Measurements from ENCODE around the gene CITED4. TPM values are rescaled to one million over a fixed set of nuclear protein-coding genes. Genes with fewer than 3 reads are reported as not detected.

CITED4 gene
- total and polyA plus RNA-seq, 9 of the 15 experiments (the other 6 are each of a cell fraction or from before 2014, with no cell fraction given) = 0.11 to 1.2 (median 0.17) TPM; not detected in 2

DNA sequence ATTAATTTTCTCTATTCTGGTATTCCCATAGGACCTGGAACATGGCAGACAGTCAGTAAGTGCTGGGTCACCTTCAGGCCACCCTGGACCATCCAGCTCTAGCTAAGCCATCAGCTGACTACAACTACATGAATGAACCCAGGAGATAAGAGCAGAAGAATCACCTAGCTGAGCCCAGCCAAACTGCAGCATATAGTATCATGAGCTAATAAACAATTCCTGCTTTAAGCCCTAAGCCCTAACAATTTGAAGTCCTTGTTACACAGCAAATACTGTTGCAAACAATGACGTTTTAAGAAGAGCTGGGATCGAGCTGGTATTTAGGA is 14.2 kb upstream of the CITED4 start (continued):
- TF ChIP-seq, protein P1, sequence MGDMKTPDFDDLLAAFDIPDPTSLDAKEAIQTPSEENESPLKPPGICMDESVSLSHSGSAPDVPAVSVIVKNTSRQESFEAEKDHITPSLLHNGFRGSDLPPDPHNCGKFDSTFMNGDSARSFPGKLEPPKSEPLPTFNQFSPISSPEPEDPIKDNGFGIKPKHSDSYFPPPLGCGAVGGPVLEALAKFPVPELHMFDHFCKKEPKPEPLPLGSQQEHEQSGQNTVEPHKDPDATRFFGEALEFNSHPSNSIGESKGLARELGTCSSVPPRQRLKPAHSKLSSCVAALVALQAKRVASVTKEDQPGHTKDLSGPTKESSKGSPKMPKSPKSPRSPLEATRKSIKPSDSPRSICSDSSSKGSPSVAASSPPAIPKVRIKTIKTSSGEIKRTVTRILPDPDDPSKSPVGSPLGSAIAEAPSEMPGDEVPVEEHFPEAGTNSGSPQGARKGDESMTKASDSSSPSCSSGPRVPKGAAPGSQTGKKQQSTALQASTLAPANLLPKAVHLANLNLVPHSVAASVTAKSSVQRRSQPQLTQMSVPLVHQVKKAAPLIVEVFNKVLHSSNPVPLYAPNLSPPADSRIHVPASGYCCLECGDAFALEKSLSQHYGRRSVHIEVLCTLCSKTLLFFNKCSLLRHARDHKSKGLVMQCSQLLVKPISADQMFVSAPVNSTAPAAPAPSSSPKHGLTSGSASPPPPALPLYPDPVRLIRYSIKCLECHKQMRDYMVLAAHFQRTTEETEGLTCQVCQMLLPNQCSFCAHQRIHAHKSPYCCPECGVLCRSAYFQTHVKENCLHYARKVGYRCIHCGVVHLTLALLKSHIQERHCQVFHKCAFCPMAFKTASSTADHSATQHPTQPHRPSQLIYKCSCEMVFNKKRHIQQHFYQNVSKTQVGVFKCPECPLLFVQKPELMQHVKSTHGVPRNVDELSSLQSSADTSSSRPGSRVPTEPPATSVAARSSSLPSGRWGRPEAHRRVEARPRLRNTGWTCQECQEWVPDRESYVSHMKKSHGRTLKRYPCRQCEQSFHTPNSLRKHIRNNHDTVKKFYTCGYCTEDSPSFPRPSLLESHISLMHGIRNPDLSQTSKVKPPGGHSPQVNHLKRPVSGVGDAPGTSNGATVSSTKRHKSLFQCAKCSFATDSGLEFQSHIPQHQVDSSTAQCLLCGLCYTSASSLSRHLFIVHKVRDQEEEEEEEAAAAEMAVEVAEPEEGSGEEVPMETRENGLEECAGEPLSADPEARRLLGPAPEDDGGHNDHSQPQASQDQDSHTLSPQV (IDR thresholded peaks at IDR 0.05) = peak; percentile 73
- TF ChIP-seq TCF7L2 (IDR thresholded peaks at IDR 0.05; ENCODE audit: low read depth, low read length) = no peak
- TF ChIP-seq BRD4 (IDR thresholded peaks at IDR 0.05) = no peak
- peak; percentile 7; the same call in 1 of the 2 replicates for TF ChIP-seq SIN3B (IDR thresholded peaks at IDR 0.05; ENCODE audit: low read depth)
- TF ChIP-seq CBFA2T3 (IDR thresholded peaks at IDR 0.05) = peak; percentile 79
- TF ChIP-seq, protein P2, sequence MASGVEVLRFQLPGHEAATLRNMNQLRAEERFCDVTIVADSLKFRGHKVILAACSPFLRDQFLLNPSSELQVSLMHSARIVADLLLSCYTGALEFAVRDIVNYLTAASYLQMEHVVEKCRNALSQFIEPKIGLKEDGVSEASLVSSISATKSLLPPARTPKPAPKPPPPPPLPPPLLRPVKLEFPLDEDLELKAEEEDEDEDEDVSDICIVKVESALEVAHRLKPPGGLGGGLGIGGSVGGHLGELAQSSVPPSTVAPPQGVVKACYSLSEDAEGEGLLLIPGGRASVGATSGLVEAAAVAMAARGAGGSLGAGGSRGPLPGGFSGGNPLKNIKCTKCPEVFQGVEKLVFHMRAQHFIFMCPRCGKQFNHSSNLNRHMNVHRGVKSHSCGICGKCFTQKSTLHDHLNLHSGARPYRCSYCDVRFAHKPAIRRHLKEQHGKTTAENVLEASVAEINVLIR (CRISPR knock-in tag; IDR thresholded peaks at IDR 0.05) = 0 out of 2 replicates have a peak, but pooled peaks have one; percentile 7
- TF ChIP-seq, protein P3, sequence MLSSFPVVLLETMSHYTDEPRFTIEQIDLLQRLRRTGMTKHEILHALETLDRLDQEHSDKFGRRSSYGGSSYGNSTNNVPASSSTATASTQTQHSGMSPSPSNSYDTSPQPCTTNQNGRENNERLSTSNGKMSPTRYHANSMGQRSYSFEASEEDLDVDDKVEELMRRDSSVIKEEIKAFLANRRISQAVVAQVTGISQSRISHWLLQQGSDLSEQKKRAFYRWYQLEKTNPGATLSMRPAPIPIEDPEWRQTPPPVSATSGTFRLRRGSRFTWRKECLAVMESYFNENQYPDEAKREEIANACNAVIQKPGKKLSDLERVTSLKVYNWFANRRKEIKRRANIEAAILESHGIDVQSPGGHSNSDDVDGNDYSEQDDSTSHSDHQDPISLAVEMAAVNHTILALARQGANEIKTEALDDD (IDR thresholded peaks at IDR 0.05) = no peak
- TF ChIP-seq, protein P4, sequence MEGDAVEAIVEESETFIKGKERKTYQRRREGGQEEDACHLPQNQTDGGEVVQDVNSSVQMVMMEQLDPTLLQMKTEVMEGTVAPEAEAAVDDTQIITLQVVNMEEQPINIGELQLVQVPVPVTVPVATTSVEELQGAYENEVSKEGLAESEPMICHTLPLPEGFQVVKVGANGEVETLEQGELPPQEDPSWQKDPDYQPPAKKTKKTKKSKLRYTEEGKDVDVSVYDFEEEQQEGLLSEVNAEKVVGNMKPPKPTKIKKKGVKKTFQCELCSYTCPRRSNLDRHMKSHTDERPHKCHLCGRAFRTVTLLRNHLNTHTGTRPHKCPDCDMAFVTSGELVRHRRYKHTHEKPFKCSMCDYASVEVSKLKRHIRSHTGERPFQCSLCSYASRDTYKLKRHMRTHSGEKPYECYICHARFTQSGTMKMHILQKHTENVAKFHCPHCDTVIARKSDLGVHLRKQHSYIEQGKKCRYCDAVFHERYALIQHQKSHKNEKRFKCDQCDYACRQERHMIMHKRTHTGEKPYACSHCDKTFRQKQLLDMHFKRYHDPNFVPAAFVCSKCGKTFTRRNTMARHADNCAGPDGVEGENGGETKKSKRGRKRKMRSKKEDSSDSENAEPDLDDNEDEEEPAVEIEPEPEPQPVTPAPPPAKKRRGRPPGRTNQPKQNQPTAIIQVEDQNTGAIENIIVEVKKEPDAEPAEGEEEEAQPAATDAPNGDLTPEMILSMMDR (IDR thresholded peaks at IDR 0.05 in 2 of 3, conservative IDR thresholded peaks at IDR 0.05 in 1 of 3; ENCODE audit: insufficient read depth in 2 of 3, low read depth in 1 of 3, low read length in 3 of 3) = no peak
- peak; percentile 41; the same call in 1 of the 2 replicates for TF ChIP-seq MAFG (tag; conservative IDR thresholded peaks at IDR 0.05)
- no peak for TF ChIP-seq ZNF830 (CRISPR knock-in tag; IDR thresholded peaks at IDR 0.05)
- TF ChIP-seq ZNF507 (tag; conservative IDR thresholded peaks at IDR 0.05) = no peak
- no peak for TF ChIP-seq FOXA1 (IDR thresholded peaks at IDR 0.05; ENCODE audit: borderline replicate concordance)
- no peak for TF ChIP-seq ZNF384 (IDR thresholded peaks at IDR 0.05; ENCODE audit: low read depth, low read length)
- TF ChIP-seq KLF16 (IDR thresholded peaks at IDR 0.05) = no peak
- no peak for TF ChIP-seq TFAM (CRISPR knock-in tag; conservative IDR thresholded peaks at IDR 0.05)
- no peak for TF ChIP-seq ZBED1 (IDR thresholded peaks at IDR 0.05)
- TF ChIP-seq SRSF9 (IDR thresholded peaks at IDR 0.05; ENCODE audit: borderline replicate concordance, low read depth, low read length) = no peak

All from K562 (cell line).